HEK293 (cell line): ENCODE results near the gene ITPR3.

Experiments
- CTCF ChIP-seq: fragments of 450-650 bp; formaldehyde crosslinking; IDR thresholded peaks from 2 replicates; pipeline ENCODE4 v1.5.1; 2016; ENCODE audit warnings: missing biosample characterization, missing genetic modification characterization
- GLIS2 ChIP-seq: fragments of 450-650 bp; formaldehyde crosslinking; IDR thresholded peaks from 2 replicates; pipeline ENCODE4 v1.5.1; 2016; ENCODE audit warnings: missing biosample characterization, missing genetic modification characterization
- OVOL3 ChIP-seq: fragments of 450-650 bp; formaldehyde crosslinking; IDR thresholded peaks from 2 replicates; pipeline ENCODE4 v1.5.1; 2016; ENCODE audit warnings: missing biosample characterization, missing genetic modification characterization
- PRDM10 ChIP-seq: fragments of 450-650 bp; formaldehyde crosslinking; IDR thresholded peaks from 2 replicates; pipeline ENCODE4 v1.5.1; 2016; ENCODE audit warnings: missing biosample characterization, missing genetic modification characterization
- ZEB2 ChIP-seq: fragments of 450-650 bp; formaldehyde crosslinking; IDR thresholded peaks from 2 replicates; pipeline ENCODE4 v1.5.1; 2016; ENCODE audit warnings: missing biosample characterization, missing genetic modification characterization
- ZFP37 ChIP-seq: fragments of 450-650 bp; formaldehyde crosslinking; IDR thresholded peaks from 2 replicates; pipeline ENCODE4 v1.5.1; 2016; ENCODE audit warnings: missing biosample characterization, missing genetic modification characterization
- ZNF157 ChIP-seq: fragments of 450-650 bp; formaldehyde crosslinking; IDR thresholded peaks from 2 replicates; pipeline ENCODE4 v1.5.1; 2016; ENCODE audit warnings: missing biosample characterization, missing genetic modification characterization
- ZNF239 ChIP-seq: fragments of 450-650 bp; formaldehyde crosslinking; IDR thresholded peaks from 2 replicates; pipeline ENCODE4 v1.5.1; 2016; ENCODE audit warnings: missing biosample characterization, missing genetic modification characterization
- ZNF654 ChIP-seq: fragments of 450-650 bp; formaldehyde crosslinking; IDR thresholded peaks from 2 replicates; pipeline ENCODE4 v1.5.1; 2016; ENCODE audit warnings: low read depth, missing biosample characterization, missing genetic modification characterization
- ZNF660 ChIP-seq: fragments of 450-650 bp; IDR thresholded peaks from 2 replicates; pipeline ENCODE4 v1.5.1; 2018; ENCODE audit warnings: missing biosample characterization, mild to moderate bottlenecking, missing genetic modification characterization
- ZSCAN16 ChIP-seq: fragments of 450-650 bp; formaldehyde crosslinking; IDR thresholded peaks from 2 replicates; pipeline ENCODE4 v1.5.1; 2016; ENCODE audit warnings: missing biosample characterization, missing genetic modification characterization
- ZSCAN30 ChIP-seq: fragments of 450-650 bp; IDR thresholded peaks from 2 replicates; pipeline ENCODE4 v1.5.1; 2018; ENCODE audit warnings: missing biosample characterization, mild to moderate bottlenecking, missing genetic modification characterization, moderate library complexity
- ZXDB ChIP-seq: fragments of 450-650 bp; formaldehyde crosslinking; IDR thresholded peaks from 2 replicates; pipeline ENCODE4 v1.5.1; 2016; ENCODE audit warnings: missing biosample characterization, missing genetic modification characterization
- TF ChIP-seq, protein P1 (sequence below): fragments of 450-650 bp; formaldehyde crosslinking; IDR thresholded peaks from 2 replicates; pipeline ENCODE4 v1.5.1; 2016; ENCODE audit warnings: missing biosample characterization, missing genetic modification characterization, borderline replicate concordance
- TF ChIP-seq, protein P2 (sequence below): fragments of 450-650 bp; formaldehyde crosslinking; IDR thresholded peaks from 2 replicates; pipeline ENCODE4 v1.5.1; 2016; ENCODE audit warnings: missing biosample characterization, missing genetic modification characterization
- TF ChIP-seq, protein P3 (sequence below): fragments of 450-650 bp; formaldehyde crosslinking; optimal IDR thresholded peaks from 2 replicates; pipeline ENCODE3; 2016; ENCODE audit warnings: missing biosample characterization, mild to moderate bottlenecking, missing genetic modification characterization
- TF ChIP-seq, protein P4 (sequence below): fragments of 450-650 bp; formaldehyde crosslinking; conservative IDR thresholded peaks from 2 replicates; pipeline ENCODE4 v1.5.1; 2016; ENCODE audit warnings: low read depth, missing biosample characterization, missing genetic modification characterization
- TF ChIP-seq, protein P5 (sequence below): fragments of 450-650 bp; formaldehyde crosslinking; IDR thresholded peaks from 2 replicates; pipeline ENCODE4 v1.5.1; 2017; ENCODE audit warnings: missing biosample characterization, missing genetic modification characterization
- TF ChIP-seq, protein P6 (sequence below): fragments of 450-650 bp; formaldehyde crosslinking; IDR thresholded peaks from 2 replicates; pipeline ENCODE4 v1.5.1; 2016; ENCODE audit warnings: missing biosample characterization, missing genetic modification characterization

The ITPR3 gene

GRCh38 chr6:33585403-33586107 lies 35.6 kb upstream of the ITPR3 start (continued):
- TF ChIP-seq, protein P1, sequence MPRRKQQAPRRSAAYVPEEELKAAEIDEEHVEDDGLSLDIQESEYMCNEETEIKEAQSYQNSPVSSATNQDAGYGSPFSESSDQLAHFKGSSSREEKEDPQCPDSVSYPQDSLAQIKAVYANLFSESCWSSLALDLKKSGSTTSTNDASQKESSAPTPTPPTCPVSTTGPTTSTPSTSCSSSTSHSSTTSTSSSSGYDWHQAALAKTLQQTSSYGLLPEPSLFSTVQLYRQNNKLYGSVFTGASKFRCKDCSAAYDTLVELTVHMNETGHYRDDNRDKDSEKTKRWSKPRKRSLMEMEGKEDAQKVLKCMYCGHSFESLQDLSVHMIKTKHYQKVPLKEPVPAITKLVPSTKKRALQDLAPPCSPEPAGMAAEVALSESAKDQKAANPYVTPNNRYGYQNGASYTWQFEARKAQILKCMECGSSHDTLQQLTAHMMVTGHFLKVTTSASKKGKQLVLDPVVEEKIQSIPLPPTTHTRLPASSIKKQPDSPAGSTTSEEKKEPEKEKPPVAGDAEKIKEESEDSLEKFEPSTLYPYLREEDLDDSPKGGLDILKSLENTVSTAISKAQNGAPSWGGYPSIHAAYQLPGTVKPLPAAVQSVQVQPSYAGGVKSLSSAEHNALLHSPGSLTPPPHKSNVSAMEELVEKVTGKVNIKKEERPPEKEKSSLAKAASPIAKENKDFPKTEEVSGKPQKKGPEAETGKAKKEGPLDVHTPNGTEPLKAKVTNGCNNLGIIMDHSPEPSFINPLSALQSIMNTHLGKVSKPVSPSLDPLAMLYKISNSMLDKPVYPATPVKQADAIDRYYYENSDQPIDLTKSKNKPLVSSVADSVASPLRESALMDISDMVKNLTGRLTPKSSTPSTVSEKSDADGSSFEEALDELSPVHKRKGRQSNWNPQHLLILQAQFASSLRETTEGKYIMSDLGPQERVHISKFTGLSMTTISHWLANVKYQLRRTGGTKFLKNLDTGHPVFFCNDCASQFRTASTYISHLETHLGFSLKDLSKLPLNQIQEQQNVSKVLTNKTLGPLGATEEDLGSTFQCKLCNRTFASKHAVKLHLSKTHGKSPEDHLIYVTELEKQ (tag by site-specific recombination): no peak
- TF ChIP-seq, protein P2, sequence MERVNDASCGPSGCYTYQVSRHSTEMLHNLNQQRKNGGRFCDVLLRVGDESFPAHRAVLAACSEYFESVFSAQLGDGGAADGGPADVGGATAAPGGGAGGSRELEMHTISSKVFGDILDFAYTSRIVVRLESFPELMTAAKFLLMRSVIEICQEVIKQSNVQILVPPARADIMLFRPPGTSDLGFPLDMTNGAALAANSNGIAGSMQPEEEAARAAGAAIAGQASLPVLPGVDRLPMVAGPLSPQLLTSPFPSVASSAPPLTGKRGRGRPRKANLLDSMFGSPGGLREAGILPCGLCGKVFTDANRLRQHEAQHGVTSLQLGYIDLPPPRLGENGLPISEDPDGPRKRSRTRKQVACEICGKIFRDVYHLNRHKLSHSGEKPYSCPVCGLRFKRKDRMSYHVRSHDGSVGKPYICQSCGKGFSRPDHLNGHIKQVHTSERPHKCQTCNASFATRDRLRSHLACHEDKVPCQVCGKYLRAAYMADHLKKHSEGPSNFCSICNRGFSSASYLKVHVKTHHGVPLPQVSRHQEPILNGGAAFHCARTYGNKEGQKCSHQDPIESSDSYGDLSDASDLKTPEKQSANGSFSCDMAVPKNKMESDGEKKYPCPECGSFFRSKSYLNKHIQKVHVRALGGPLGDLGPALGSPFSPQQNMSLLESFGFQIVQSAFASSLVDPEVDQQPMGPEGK (tag by site-specific recombination): peak; percentile 51; the same call in 1 of the 2 replicates
- TF ChIP-seq ZSCAN16 (no peak), ZNF660 (tag by site-specific recombination) (peak; percentile 68; the same call in 1 of the 2 replicates), CTCF (tag by site-specific recombination) (peak; percentile 91), ZEB2 (peak; percentile 36; the same call in 1 of the 2 replicates), ZNF654 (tag by site-specific recombination) (peak; percentile 81), ZNF157 (tag by site-specific recombination) (no peak), PRDM10 (tag by site-specific recombination) (peak; percentile 66), ZSCAN30 (tag by site-specific recombination) (peak; percentile 69; the same call in 1 of the 2 replicates), OVOL3 (no peak), GLIS2 (tag by site-specific recombination) (peak; percentile 73), ZXDB (tag by site-specific recombination) (no peak), ZFP37 (tag by site-specific recombination) (no peak), ZNF239 (tag by site-specific recombination) (no peak)
- TF ChIP-seq, protein P3, sequence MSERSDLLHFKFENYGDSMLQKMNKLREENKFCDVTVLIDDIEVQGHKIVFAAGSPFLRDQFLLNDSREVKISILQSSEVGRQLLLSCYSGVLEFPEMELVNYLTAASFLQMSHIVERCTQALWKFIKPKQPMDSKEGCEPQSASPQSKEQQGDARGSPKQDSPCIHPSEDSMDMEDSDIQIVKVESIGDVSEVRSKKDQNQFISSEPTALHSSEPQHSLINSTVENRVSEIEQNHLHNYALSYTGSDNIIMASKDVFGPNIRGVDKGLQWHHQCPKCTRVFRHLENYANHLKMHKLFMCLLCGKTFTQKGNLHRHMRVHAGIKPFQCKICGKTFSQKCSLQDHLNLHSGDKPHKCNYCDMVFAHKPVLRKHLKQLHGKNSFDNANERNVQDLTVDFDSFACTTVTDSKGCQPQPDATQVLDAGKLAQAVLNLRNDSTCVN (tag by site-specific recombination): peak; percentile 2
- TF ChIP-seq, protein P4, sequence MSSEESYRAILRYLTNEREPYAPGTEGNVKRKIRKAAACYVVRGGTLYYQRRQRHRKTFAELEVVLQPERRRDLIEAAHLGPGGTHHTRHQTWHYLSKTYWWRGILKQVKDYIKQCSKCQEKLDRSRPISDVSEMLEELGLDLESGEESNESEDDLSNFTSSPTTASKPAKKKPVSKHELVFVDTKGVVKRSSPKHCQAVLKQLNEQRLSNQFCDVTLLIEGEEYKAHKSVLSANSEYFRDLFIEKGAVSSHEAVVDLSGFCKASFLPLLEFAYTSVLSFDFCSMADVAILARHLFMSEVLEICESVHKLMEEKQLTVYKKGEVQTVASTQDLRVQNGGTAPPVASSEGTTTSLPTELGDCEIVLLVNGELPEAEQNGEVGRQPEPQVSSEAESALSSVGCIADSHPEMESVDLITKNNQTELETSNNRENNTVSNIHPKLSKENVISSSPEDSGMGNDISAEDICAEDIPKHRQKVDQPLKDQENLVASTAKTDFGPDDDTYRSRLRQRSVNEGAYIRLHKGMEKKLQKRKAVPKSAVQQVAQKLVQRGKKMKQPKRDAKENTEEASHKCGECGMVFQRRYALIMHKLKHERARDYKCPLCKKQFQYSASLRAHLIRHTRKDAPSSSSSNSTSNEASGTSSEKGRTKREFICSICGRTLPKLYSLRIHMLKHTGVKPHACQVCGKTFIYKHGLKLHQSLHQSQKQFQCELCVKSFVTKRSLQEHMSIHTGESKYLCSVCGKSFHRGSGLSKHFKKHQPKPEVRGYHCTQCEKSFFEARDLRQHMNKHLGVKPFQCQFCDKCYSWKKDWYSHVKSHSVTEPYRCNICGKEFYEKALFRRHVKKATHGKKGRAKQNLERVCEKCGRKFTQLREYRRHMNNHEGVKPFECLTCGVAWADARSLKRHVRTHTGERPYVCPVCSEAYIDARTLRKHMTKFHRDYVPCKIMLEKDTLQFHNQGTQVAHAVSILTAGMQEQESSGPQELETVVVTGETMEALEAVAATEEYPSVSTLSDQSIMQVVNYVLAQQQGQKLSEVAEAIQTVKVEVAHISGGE (tag by site-specific recombination): no peak
- TF ChIP-seq, protein P5, sequence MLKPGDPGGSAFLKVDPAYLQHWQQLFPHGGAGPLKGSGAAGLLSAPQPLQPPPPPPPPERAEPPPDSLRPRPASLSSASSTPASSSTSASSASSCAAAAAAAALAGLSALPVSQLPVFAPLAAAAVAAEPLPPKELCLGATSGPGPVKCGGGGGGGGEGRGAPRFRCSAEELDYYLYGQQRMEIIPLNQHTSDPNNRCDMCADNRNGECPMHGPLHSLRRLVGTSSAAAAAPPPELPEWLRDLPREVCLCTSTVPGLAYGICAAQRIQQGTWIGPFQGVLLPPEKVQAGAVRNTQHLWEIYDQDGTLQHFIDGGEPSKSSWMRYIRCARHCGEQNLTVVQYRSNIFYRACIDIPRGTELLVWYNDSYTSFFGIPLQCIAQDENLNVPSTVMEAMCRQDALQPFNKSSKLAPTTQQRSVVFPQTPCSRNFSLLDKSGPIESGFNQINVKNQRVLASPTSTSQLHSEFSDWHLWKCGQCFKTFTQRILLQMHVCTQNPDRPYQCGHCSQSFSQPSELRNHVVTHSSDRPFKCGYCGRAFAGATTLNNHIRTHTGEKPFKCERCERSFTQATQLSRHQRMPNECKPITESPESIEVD (tag by site-specific recombination): no peak
- TF ChIP-seq, protein P6, sequence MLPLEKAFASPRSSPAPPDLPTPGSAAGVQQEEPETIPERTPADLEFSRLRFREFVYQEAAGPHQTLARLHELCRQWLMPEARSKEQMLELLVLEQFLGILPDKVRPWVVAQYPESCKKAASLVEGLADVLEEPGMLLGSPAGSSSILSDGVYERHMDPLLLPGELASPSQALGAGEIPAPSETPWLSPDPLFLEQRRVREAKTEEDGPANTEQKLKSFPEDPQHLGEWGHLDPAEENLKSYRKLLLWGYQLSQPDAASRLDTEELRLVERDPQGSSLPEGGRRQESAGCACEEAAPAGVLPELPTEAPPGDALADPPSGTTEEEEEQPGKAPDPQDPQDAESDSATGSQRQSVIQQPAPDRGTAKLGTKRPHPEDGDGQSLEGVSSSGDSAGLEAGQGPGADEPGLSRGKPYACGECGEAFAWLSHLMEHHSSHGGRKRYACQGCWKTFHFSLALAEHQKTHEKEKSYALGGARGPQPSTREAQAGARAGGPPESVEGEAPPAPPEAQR (tag by site-specific recombination): no peak
